ENCODE results near the gene HIP1R.

The HIP1R gene

DNA sequence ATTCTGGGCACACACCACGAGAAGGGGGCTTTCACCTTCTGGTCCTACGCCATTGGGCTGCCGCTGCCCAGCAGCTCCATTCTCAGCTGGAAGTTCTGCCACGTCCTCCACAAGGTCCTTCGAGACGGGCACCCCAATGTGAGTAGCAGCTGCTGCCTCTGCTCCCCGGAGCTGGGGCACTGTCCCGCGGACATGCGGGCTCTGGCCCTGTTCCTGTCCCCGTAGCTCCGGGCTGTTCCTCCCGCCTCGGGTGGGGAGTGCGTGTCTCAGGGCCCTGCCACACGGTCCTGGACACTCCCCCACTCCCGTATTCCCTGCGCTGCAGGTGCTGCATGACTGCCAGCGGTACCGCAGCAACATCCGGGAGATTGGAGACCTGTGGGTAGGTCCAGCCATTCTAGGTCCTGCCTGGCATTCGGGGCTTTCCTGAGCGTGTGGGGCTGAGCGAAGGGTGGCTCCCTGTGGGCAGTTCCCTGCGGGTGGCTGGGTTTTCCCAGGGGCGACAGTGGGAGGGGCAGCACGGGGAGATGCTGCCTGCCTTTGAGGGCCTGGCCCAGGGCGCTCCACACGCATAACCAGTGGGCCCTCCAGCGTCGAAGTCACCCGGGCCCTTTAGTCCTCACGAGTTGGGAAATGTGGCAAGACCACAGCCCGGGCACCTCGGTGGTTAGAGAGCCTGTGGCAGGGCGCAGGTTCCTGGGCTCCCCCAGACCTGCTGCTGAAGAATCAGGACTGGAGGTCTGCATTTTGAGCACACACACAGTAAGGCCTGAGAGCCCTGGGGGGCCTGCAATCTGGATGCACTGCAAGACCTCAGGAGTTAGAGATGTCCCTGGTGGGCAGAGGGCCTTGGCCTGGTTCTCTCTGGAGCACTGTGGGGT lies 13.5 kb downstream of the HIP1R start:
- DNase-seq (ENCODE audit: low spot score), result no peak

DNA sequence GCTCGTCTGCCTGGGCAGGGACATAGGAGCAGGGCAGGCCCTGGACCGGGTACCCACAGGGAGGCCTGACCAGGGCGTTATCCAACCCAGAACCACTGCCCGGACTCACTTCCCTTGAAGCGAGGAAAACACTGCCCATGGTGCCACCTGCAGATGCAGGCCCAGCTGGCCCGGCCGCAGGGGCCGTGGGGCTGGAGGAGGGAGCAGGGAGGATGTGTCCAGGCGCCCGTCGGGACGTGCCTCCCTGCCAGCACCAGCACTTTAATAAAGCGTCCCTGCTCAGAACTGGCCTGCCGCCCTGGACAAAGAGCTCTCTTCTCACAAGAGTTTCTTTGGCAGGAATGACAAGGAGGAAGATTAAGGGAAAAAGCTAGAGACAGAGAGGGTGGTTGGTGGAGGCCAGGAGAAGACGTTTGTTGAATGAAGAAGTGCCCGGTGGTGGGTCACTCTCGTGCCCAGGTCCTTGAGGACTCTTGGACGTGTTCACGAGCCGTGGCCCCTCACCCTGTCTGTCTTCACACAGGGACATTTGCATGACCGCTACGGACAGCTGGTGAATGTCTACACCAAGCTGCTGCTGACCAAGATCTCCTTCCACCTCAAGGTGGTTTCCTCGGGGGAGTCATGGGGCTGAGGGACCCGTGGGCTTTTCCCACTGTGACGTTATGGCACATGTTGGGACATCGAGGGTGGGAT lies 14.2 kb downstream of the HIP1R start:
- DNase-seq (ENCODE audit: low spot score), result no peak

DNA sequence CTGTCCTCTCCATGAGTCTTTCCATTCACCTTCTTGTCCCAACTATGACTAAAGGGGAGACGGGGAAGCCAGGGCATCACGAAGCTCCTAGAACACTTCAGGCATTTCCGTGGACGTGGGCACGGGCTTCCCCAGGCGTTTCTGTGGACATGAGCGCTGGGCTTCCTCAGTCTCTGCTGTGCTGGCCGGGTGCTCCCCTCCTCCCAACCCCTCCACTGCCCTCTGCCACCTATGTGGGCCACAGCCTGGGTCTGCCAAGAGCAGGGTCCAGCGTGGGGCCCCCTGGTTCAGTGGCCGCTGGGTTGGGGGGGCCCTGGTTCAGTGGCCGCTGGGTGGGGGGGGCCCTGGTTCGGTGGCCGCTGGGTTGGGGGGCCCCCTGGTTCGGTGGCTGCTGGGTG lies 14.8 kb downstream of the HIP1R start:
- DNase-seq (ENCODE audit: low spot score), result no peak

DNA sequence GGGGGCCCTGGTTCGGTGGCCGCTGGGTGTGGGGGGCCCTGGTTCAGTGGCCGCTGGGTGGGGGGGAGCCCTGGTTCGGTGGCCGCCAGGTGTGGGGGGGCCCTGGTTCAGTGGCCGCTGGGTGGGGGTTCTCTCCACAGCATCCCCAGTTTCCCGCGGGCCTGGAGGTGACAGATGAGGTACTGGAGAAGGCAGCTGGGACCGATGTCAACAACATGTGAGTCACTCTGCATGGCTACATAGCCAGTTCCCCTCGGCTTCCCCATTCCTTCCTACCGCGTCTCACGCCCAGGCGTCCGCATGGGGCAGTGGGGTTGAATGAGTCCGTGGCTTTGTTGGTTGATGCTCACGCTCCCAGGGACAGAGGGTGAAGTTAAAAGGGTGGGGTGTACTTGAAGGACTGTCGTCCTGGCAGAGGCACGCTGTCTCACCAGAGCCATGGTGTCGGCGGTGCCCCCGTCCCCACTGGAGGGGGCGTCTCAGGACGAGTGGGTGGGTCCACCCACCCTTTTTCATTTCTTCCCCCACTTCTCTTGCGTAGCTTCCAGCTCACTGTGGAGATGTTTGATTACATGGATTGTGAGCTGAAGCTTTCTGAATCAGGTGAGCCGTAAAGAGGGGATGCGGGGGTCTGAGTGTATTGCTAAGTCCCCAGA lies 15.6 kb downstream of the HIP1R start:
- peak; percentile 75 for DNase-seq (ENCODE audit: low spot score)

DNA sequence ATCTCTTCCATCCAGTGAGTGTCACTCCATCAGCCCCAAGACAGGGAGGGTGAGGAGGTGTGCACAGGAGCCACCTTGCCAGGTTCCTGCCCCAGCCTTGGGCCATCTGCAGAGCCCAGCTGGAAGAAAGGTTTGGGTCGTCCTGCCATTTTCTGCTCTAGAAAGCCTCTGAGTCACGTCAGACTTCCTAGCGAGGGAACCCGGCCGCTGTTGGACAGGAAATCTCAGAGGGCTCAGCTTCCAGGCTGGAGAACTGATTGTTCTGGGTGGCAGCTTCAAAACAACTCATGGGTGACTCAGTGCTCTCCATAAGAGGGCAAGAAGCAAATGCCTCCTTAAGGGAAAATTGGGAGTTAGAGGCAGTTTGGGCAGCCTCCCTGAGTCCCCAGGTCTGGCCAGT lies 16.6 kb downstream of the HIP1R start:
- DNase-seq (ENCODE audit: low spot score), result peak; percentile 89

DNA sequence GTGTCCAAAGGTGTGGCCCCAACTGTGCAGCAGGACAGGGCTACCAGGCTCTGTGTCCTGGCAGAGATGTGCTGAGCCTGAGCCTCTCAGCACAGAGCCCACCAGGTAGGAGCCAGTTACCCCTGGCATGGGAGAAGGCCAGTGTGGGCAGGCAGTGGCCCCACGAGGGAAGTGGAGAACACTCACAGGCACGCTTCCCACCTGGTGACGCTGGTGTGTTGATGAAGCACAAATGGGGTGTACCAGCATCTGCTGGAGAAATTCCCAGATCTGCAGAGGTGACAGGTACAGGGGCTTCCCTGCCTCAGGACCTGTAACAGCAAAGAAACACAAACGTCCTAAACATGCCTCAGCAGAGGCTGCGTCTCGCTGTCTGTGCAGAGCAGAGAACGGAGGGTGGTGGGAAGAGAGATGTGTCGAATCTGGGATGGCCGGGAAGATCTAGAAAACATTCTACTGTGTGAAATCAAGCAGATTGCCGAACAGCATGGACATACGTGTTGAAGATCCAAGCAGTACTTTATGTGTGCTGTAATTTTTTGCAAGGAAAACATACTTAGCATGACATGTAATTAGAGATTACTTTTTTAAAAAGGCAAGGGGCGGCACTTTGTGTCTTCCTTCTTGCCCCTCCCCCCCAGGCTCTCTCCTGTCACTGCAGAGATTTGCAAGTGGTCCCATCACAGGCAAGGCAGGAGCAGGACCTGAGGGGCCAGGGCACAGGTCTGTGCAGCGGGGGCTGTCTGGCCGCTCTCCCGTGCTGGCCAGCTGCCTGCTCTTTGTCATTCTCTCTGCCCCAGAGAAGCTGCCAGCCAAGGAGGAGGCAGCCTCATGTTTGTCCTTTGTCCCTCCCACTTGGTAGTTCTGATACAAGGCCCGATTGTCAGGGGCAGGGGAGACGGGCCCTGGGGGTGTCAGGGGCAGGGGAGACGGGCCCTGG lies 17.3 kb downstream of the HIP1R start:
- no peak for DNase-seq (ENCODE audit: low spot score)

DNA sequence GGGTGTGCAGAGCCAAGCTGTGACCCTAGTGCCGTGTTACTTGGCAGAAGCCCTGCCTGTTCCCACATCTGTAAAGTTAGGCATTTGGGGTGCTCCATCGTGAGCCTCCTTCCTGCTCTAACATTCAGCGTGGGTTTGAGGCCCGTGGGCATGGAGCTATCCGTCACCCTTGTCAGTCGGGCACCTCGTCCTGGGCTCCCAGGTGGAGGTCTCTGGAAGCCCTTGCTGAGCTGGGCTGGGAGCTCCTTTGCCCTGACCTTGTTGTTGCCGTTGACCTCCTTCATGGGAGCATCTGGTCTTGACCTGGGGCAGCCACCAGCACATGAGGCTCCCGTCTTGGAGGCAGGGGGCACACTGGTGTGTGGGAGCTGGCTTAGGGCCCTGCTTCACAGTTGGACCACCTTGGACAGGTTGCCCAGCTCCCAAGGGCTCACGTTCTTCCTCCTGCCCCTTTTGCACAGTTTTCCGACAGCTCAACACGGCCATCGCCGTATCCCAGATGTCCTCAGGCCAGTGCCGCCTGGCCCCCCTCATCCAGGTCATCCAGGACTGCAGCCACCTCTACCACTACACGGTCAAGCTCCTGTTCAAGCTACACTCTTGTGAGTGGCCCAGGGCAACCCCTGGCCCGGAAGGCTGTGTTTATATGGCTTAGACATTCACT lies 18.5 kb downstream of the HIP1R start:
- no peak for DNase-seq (ENCODE audit: low spot score)

DNA sequence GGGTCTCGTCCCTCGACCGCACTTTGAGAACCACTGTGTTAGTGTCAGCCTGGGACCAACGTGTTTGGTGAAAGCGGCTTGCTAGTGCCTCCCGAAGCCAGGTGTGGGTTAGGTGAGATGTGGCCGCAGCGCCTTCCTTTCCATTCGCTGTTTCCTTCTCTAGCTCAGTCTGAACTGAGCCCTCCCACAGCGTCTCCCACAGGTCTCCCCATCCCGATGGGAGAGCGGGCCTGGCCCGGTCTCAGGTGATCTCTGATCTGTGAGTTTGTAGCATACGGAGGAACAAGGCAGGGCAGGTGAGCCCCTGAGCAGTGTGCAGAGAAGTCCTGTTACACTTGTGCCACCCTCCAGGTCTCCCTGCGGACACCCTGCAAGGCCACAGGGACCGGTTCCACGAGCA lies 19.3 kb downstream of the HIP1R start:
- no peak for DNase-seq (ENCODE audit: low spot score)

DNA sequence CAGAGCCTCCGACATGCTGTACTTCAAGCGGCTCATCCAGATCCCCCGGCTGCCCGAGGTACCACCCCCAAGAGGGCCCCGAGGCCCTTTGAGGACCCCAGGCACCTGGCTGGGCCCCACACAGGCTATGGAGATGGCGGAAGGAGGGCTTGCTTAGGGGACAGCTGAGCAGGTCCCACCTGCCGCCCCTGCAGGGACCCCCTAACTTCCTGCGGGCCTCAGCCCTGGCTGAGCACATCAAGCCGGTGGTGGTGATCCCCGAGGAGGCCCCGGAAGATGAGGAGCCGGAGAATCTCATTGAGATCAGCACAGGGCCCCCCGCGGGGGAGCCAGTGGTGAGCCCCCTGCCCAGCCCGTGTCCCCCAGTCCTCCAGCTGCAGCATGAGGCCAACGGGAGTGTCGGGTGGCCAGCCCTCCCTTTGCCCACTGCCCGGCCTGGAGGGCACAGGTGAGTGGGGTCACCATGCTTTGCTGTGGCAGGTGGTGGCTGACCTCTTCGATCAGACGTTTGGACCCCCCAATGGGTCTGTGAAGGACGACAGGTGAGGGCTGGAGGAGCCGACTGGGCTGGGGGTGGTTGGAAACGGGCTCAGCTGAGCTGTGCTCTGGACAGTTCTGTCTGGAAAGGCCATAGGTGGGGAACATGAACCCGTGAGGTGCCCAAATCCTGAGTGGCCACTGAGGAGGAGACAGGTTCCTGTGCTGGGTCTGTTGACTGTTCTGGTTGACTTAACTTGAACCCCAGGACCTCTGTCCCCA lies 20.0 kb downstream of the HIP1R start:
- no peak for DNase-seq (ENCODE audit: low spot score)

DNA sequence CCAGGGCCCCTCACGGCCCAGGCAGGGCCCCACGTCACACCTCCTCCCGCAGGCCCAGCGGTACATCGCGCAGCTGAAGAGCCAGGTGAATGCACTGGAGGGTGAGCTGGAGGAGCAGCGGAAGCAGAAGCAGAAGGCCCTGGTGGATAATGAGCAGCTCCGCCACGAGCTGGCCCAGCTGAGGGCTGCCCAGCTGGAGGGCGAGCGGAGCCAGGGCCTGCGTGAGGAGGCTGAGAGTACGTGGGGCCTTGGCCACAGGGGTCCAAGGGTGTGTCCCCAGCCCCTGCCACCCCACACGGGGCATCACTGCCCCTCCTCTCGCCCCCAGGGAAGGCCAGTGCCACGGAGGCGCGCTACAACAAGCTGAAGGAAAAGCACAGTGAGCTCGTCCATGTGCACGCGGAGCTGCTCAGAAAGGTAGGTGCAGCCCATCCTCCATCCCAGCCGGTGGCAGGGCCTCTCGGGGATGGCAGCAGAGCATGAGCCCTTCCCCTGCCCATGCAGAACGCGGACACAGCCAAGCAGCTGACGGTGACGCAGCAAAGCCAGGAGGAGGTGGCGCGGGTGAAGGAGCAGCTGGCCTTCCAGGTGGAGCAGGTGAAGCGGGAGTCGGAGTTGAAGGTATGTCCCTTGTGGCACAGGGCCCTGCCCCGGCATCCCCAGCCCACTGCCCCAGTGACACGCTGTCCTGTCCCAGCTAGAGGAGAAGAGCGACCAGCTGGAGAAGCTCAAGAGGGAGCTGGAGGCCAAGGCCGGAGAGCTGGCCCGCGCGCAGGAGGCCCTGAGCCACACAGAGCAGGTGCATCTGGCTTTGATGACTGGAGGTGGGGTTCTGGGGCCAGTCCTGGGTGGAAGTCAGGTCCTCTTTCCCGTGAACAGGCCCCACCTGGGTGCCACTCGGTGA lies 20.9 kb downstream of the HIP1R start:
- DNase-seq (ENCODE audit: low spot score), result no peak

DNA sequence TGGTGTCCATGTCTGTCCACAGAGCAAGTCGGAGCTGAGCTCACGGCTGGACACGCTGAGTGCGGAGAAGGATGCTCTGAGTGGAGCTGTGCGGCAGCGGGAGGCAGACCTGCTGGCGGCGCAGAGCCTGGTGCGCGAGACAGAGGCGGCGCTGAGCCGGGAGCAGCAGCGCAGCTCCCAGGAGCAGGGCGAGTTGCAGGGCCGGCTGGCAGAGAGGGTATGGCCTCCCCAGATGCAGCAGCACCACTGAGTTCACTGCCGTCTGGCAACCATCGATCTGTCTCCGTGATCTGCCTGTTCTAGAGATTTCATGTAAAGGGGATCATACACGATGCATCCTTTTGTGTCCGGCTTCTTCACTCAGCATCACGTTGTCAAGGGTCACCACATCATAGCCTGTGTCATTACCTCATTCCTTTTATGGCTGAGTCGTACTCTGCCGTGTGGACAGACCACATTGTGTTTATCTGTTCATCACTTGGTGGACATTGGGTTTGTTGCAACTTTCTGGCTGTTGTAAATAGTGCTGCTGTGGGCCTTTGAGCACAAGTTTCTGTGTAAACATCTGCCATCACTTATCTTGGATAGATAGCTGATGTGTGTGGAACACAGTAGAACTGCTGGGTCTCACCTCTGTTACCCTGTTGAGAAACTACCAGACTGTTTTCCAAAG lies 21.9 kb downstream of the HIP1R start:
- DNase-seq (ENCODE audit: low spot score), result no peak

DNA sequence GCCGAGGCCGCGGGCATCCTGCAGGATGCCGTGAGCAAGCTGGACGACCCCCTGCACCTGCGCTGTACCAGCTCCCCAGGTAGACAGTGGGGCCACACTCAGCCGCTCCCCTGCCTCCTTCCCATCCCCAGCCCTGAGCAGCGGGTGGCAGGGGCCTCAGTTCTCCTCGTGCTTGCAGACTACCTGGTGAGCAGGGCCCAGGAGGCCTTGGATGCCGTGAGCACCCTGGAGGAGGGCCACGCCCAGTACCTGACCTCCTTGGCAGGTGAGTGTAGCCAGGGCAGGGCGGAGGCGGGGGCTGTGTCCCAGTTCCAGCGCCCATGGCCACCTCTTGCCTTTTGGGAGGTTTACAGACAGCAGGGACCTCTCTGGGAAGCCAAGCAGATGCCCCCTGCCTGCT lies 22.9 kb downstream of the HIP1R start:
- no peak for DNase-seq (ENCODE audit: low spot score)

DNA sequence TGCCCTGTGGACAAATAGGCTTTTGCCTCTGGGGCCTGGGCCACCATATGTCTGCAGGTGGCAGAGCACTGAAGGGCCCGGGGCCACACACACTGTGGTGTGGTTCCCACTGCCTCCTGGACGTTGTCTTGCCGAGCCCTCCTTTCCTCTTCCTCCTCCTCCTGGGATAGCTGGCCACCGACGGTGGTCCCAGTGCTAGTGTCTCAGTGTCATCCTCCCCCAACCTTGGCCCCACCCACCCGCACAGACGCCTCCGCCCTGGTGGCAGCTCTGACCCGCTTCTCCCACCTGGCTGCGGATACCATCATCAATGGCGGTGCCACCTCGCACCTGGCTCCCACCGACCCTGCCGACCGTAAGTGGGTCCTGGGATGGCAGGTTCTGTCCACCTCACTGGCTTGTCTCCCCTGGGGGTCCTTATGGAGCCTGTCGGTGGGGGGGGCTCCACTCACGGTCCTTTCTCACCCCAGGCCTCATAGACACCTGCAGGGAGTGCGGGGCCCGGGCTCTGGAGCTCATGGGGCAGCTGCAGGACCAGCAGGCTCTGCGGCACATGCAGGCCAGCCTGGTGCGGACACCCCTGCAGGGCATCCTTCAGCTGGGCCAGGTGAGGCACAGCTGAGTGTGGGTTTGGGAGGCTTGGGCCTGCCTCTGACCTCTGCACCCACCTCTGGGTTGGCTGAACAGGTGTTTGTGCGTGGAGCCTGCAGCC lies 23.5 kb downstream of the HIP1R start:
- DNase-seq (ENCODE audit: low spot score), result no peak

DNA sequence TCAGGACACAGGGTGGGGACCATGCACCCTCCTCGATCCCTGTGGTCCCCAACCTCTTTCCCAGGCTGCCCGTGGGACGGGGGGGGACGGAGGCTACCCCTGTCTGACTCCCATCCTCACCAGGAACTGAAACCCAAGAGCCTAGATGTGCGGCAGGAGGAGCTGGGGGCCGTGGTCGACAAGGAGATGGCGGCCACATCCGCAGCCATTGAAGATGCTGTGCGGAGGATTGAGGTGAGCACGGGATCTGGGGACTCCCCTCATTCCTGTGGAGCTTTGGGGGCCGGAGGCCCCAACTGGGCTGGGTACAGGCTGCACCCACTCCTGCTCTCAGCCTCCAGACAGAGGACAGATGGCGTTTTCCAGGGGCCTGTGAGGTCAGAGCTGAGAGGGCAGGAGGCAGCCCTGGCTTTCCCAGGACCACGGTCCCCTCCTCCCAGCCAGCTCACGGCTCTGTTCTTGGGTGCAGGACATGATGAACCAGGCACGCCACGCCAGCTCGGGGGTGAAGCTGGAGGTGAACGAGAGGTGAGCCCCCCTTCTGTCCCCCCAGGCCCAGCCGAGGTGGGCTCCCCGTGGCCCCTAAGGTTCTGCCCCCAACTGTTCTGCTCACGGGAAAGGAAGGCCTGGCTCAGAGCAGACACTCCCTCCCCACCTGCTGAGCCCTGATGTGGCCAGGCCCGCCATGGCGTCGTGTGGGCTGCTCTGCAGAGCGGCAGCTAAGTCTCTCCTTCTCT lies 24.2 kb downstream of the HIP1R start:
- no peak for DNase-seq (ENCODE audit: low spot score)

DNA sequence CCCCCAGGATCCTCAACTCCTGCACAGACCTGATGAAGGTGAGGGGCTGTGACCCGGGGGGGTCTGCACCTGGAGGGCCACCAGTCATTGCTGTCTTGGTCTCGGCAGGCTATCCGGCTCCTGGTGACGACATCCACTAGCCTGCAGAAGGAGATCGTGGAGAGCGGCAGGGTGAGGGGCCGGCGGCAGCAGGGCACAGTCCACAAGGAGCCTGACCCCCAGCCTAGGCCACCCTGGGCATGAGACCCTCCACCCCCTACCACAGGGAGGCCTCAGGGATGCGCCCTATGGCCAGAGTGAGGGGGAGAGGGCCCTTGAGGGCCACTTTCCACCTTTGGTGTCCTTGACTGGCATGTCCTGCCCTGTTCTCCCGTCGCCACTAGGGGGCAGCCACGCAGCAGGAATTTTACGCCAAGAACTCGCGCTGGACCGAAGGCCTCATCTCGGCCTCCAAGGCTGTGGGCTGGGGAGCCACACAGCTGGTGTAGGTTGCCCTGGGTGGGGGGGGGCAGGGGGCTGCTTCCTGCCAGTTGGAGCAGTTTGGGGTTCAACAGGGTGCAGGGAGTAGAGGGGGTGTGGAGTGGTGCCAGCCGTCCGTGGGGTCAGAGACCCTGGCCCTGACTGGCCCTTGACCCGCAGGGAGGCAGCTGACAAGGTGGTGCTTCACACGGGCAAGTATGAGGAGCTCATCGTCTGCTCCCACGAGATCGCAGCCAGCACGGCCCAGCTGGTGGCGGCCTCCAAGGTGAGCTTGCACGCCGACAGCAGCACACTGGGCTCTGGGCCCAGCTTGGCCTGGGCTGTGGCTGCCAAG lies 25.0 kb downstream of the HIP1R start:
- peak; percentile 81 for DNase-seq (ENCODE audit: low spot score)

DNA sequence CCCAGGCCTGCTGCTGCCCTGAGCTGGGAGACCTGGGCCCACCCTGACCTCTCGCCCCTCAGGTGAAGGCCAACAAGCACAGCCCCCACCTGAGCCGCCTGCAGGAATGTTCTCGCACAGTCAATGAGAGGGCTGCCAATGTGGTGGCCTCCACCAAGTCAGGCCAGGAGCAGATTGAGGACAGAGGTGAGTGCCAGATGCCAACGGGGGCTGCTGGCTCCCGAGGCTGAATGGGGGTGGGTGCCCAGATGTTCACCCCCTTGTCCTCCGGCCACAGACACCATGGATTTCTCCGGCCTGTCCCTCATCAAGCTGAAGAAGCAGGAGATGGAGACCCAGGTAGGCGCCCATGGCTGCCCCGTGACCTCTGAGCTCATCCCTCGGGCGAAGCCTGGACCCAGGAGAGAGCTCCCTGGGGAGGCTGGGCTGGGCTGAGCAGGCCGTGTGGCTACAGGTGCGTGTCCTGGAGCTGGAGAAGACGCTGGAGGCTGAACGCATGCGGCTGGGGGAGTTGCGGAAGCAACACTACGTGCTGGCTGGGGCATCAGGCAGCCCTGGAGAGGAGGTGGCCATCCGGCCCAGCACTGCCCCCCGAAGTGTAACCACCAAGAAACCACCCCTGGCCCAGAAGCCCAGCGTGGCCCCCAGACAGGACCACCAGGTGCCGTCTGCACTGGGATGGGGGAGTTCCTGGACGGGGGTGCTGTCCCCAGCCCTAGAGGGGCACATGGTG lies 25.8 kb downstream of the HIP1R start:
- DNase-seq (ENCODE audit: low spot score), result no peak
